GM21717 (cell line): ENCODE data around the gene ENPP1.
"Not testable (repeated sequence)": the region's sequence is repeated elsewhere in the genome, so short reads cannot be mapped to it uniquely, and the experiment has no call there.

Source experiments
- ATAC-seq: cut with Tn5 transposase; IDR thresholded peaks from one replicate; pipeline ENCODE4 v1.9.1; 2021; ENCODE audit warnings: mild to moderate bottlenecking, moderate library complexity; ENCODE audit not compliant: unreplicated experiment

The ENPP1 gene

GRCh38 chr6:131828080-131828479, 20.3 kb downstream of the ENPP1 start:
- ATAC-seq, result no peak

GRCh38 chr6:131828951-131829350, 21.1 kb downstream of the ENPP1 start:
- ATAC-seq, result no peak

GRCh38 chr6:131831392-131831791, 23.6 kb downstream of the ENPP1 start:
- no peak for ATAC-seq

- ATAC-seq, result no peak
These were observed 24.1 kb downstream of the ENPP1 start for GRCh38 chr6:131831886-131832285.

- no peak for ATAC-seq
These were observed 24.5 kb downstream of the ENPP1 start for GRCh38 chr6:131832363-131832762.

GRCh38 chr6:131838051-131838450, 30.2 kb downstream of the ENPP1 start:
- no peak for ATAC-seq

- ATAC-seq, result no peak
These were observed 31.6 kb downstream of the ENPP1 start for GRCh38 chr6:131839388-131839787.

- no peak for ATAC-seq
These were observed 32.6 kb downstream of the ENPP1 start for GRCh38 chr6:131840441-131840840.

- no peak for ATAC-seq
These were observed 33.2 kb downstream of the ENPP1 start for GRCh38 chr6:131840936-131841583.

- ATAC-seq, result no peak
These were observed 35.9 kb downstream of the ENPP1 start for GRCh38 chr6:131843768-131844167.

- ATAC-seq, result no peak
These were observed 36.5 kb downstream of the ENPP1 start for GRCh38 chr6:131844243-131844841.

GRCh38 chr6:131846023-131846663, 38.3 kb downstream of the ENPP1 start:
- no peak for ATAC-seq

GRCh38 chr6:131846905-131847304, 39.1 kb downstream of the ENPP1 start:
- no peak for ATAC-seq

GRCh38 chr6:131849799-131850198, 42.0 kb downstream of the ENPP1 start:
- ATAC-seq, result no peak

GRCh38 chr6:131851049-131851769, 43.4 kb downstream of the ENPP1 start:
- no peak for ATAC-seq

- no peak for ATAC-seq
These were observed 44.4 kb downstream of the ENPP1 start for GRCh38 chr6:131852200-131852599.

- ATAC-seq, result no peak
These were observed 47.0 kb downstream of the ENPP1 start for GRCh38 chr6:131854803-131855202.

- ATAC-seq, result no peak
These were observed 51.1 kb downstream of the ENPP1 start for GRCh38 chr6:131858765-131859415.

- ATAC-seq, result not testable (repeated sequence)
These were observed 51.8 kb downstream of the ENPP1 start for GRCh38 chr6:131859658-131860057.

- no peak for ATAC-seq
These were observed 53.6 kb downstream of the ENPP1 start for GRCh38 chr6:131861381-131861780.

GRCh38 chr6:131862476-131862875, 54.7 kb downstream of the ENPP1 start:
- ATAC-seq, result no peak
